Testis (tissue), 2 donors: ENCODE data around the gene KCNAB2.

Source experiments
- POLR2A ChIP-seq: fragments of 450-650 bp; IDR thresholded peaks from one replicate; pipeline ENCODE4 v1.6.1; 2017; ENCODE audit warnings: antibody characterized with exemption, mild to moderate bottlenecking, moderate library complexity
- TF ChIP-seq, protein P1 (sequence below), 3 experiments: fragments of 450-650 bp in 2 of 3; fragments of 200-600 bp in 1 of 3; sonication (generic) in 1 of 3; IDR thresholded peaks; one replicate each; pipeline ENCODE4 v1.5.1; 2016 to 2019; ENCODE audit warnings: antibody characterized with exemption in 3 of 3, mild to moderate bottlenecking in 2 of 3, moderate library complexity in 1 of 3

DNA sequence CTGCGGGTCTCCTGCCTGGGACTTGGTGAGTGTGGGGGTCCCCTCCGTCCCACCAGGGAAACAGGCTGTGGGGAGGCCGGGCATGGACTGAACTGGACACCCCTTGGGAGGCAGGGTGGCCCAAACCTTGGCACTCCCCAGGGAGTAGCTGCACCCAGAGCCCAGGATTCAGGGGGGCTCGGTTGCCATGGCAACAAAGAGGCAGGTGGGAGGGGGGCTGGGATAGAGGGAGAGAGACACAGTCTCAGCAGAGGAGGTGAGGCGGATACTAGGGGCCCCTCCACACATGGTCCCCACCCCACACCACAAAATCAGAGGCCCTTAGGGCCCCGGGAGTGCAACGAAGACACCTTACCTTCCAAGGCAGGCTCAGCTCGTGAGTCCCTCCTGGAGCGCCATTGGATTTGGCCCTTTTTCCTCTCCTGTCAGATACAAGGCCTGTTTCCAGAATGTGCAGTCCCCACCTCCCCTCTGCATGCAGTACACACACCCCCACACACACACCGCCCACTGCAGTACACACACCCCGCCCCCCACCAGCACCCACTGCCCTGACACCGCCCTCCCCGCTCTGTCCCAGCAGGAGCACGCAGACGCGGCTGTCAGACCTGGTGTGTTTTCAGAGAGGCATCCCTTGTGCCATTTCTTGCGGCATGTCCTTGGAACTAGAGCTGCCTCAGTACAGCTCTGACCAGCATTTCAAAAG lies 27.2 kb downstream of the KCNAB2 start:
- TF ChIP-seq, protein P1, sequence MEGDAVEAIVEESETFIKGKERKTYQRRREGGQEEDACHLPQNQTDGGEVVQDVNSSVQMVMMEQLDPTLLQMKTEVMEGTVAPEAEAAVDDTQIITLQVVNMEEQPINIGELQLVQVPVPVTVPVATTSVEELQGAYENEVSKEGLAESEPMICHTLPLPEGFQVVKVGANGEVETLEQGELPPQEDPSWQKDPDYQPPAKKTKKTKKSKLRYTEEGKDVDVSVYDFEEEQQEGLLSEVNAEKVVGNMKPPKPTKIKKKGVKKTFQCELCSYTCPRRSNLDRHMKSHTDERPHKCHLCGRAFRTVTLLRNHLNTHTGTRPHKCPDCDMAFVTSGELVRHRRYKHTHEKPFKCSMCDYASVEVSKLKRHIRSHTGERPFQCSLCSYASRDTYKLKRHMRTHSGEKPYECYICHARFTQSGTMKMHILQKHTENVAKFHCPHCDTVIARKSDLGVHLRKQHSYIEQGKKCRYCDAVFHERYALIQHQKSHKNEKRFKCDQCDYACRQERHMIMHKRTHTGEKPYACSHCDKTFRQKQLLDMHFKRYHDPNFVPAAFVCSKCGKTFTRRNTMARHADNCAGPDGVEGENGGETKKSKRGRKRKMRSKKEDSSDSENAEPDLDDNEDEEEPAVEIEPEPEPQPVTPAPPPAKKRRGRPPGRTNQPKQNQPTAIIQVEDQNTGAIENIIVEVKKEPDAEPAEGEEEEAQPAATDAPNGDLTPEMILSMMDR (IDR thresholded peaks at IDR 0.05): no peak
- no peak for TF ChIP-seq POLR2A
